Activated CD8-positive, alpha-beta memory T cell treated with anti-CD3 and anti-CD28 coated beads, Interleukin-2, amount 50 U/mL, for 1 hour (primary cell): ENCODE results near the gene RMI2.
"Not testable (repeated sequence)": the region's sequence is repeated elsewhere in the genome, so short reads cannot be mapped to it uniquely, and the experiment has no call there.

Experiments used
- DNase-seq: peaks from one replicate; pipeline ENCODE4 v3.0.0-alpha.2; 2020; ENCODE audit errors: extremely low read depth

Gene RMI2

GRCh38 chr16:11345040-11345862 lies at the start of gene RMI2:
TSS of gene RMI2 (plus strand) at chr16:11345459. CDS start at chr16:11345472, 13 bp downstream.
- peak; percentile 93 for DNase-seq

GRCh38 chr16:11295672-11296071 lies 49.6 kb upstream of the RMI2 start:
- DNase-seq = no peak

GRCh38 chr16:11296351-11296705 lies 48.9 kb upstream of the RMI2 start:
- DNase-seq = no peak

- no peak for DNase-seq
Measured at GRCh38 chr16:11296706-11297491, 48.4 kb upstream of the RMI2 start.

GRCh38 chr16:11297492-11298142 lies 47.6 kb upstream of the RMI2 start:
- peak; percentile 20 for DNase-seq

- no peak for DNase-seq
Measured at GRCh38 chr16:11298143-11298900, 46.9 kb upstream of the RMI2 start.

- not testable (repeated sequence) for DNase-seq
Measured at GRCh38 chr16:11298950-11299547, 46.2 kb upstream of the RMI2 start.

GRCh38 chr16:11299865-11300559 lies 45.2 kb upstream of the RMI2 start:
- no peak for DNase-seq

- no peak for DNase-seq
Measured at GRCh38 chr16:11300560-11300892, 44.7 kb upstream of the RMI2 start.

- DNase-seq = no peak
Measured at GRCh38 chr16:11301645-11302501, 43.4 kb upstream of the RMI2 start.

GRCh38 chr16:11302977-11303376 lies 42.3 kb upstream of the RMI2 start:
- DNase-seq = no peak

GRCh38 chr16:11303405-11304138 lies 41.7 kb upstream of the RMI2 start:
- no peak for DNase-seq

- no peak for DNase-seq
Measured at GRCh38 chr16:11306381-11306780, 38.9 kb upstream of the RMI2 start.

- no peak for DNase-seq
Measured at GRCh38 chr16:11306997-11307638, 38.1 kb upstream of the RMI2 start.

- no peak for DNase-seq
Measured at GRCh38 chr16:11307639-11308492, 37.4 kb upstream of the RMI2 start.

- no peak for DNase-seq
Measured at GRCh38 chr16:11308493-11309283, 36.6 kb upstream of the RMI2 start.
